GM19395 (cell line): ENCODE measurements around the gene PLEKHJ1.

Experiments used
- ATAC-seq: cut with Tn5 transposase; IDR thresholded peaks from one replicate; pipeline ENCODE4 v1.9.1; 2021; ENCODE audit warnings: mild to moderate bottlenecking, moderate library complexity; ENCODE audit not compliant: unreplicated experiment

The PLEKHJ1 gene

GRCh38 chr19:2224754-2225349 is 11.3 kb downstream of the PLEKHJ1 start:
- ATAC-seq: no peak

GRCh38 chr19:2223959-2224358 is 12.2 kb downstream of the PLEKHJ1 start:
- no peak for ATAC-seq

GRCh38 chr19:2223391-2223790 is 12.7 kb downstream of the PLEKHJ1 start:
- no peak for ATAC-seq

- ATAC-seq: no peak
Measured at GRCh38 chr19:2221918-2222317, 14.2 kb downstream of the PLEKHJ1 start.

- ATAC-seq: no peak
Measured at GRCh38 chr19:2221250-2221831, 14.8 kb downstream of the PLEKHJ1 start.

- no peak for ATAC-seq
Measured at GRCh38 chr19:2219726-2220125, 16.4 kb downstream of the PLEKHJ1 start.

- no peak for ATAC-seq
Measured at GRCh38 chr19:2217591-2217990, 18.5 kb downstream of the PLEKHJ1 start.

- ATAC-seq: no peak
Measured at GRCh38 chr19:2216361-2217225, 19.5 kb downstream of the PLEKHJ1 start.

GRCh38 chr19:2215281-2215751 is 20.8 kb downstream of the PLEKHJ1 start:
- no peak for ATAC-seq

GRCh38 chr19:2214251-2214650 is 21.9 kb downstream of the PLEKHJ1 start:
- no peak for ATAC-seq

GRCh38 chr19:2213799-2214198 is 22.3 kb downstream of the PLEKHJ1 start:
- ATAC-seq: no peak

- no peak for ATAC-seq
Measured at GRCh38 chr19:2212861-2213711, 23.0 kb downstream of the PLEKHJ1 start.

GRCh38 chr19:2210987-2211740 is 25.0 kb downstream of the PLEKHJ1 start:
- no peak for ATAC-seq

GRCh38 chr19:2210206-2210605 is 25.9 kb downstream of the PLEKHJ1 start:
- no peak for ATAC-seq

GRCh38 chr19:2209408-2209807 is 26.7 kb downstream of the PLEKHJ1 start:
- no peak for ATAC-seq

GRCh38 chr19:2208975-2209374 is 27.2 kb downstream of the PLEKHJ1 start:
- no peak for ATAC-seq

GRCh38 chr19:2207991-2208860 is 27.9 kb downstream of the PLEKHJ1 start:
- no peak for ATAC-seq

- ATAC-seq: no peak
Measured at GRCh38 chr19:2207008-2207407, 29.1 kb downstream of the PLEKHJ1 start.

GRCh38 chr19:2202366-2202765 is 33.8 kb downstream of the PLEKHJ1 start:
- no peak for ATAC-seq
